ENCODE results near the gene YBX1.
"Not testable (repeated sequence)": the region's sequence is repeated elsewhere in the genome, so short reads cannot be mapped to it uniquely, and the experiment has no call there.

YBX1 gene

GRCh38 chr1:42751511-42752070, 69.4 kb downstream of the YBX1 start:
- DNase-seq: not testable (repeated sequence)

DNA sequence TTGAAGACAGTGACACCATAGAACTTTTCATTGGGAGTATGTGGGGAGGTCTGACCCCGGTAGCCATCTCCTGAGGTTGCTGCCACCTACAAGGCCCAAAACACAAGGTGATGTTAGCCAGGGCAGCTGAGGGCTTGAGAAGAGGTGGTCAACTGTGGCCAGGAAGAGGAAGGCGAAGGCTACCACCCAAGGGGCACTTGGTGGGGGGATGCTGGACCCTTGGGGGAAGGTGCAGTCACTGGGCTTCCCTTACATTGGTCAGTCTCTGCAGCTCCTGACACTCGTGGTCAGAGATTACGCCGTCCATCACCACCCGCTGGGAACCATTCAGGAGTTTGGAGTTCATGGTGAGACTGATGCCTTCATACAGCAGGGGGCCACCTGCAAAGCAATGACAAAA, 70.1 kb downstream of the YBX1 start:
- DNase-seq: no peak

DNA sequence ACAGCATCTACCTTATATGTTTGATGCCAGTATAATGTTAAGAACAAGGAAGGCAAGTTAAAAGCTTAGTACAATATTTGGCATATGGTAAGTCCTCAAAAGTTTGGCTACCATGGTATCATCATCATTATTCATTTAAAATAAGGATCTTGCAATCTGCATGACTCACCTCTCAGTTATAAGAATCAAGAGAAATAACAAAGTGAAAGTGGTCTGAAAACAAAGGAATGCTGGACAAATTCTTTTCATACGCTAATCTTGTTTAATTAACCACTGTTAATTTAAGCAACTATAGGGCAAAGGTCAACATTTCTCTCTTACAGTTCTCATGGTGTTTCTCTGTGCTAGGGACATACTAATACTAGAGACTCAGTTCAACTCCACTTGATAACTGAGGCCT, 70.9 kb downstream of the YBX1 start:
- no peak for DNase-seq
